Adrenal gland (tissue), 12 donors: ENCODE data around the gene FGF3. TPM values are rescaled to one million over a fixed set of nuclear protein-coding genes. Genes with fewer than 3 reads are reported as not detected.
A peak's percentile ranks its signal among the peaks of the same experiment; 100 is the strongest.

ENCODE experiments used
- DNase-seq, 7 donors: peaks; one replicate each; pipeline ENCODE4 v3.0.0-alpha.2; 2019 to 2020
- H3K27ac ChIP-seq, 5 donors: fragments of 200-600 bp; sonication (generic) in 4 of 5; 1 replicate in 3 of 5; 2 replicates in 2 of 5; pipeline versions ENCODE4 v1.5.1 to v1.8.0; 2016 to 2020; ENCODE audit warnings: mild to moderate bottlenecking in 1 of 5
- H3K27me3 ChIP-seq: fragments of 200-600 bp; 2 replicates; pipeline ENCODE4 v1.8.0; 2021
- H3K36me3 ChIP-seq, 2 donors: fragments of 200-600 bp; replicated peaks in 1 of 2; 1 replicate in 1 of 2; 2 replicates in 1 of 2; pipeline versions ENCODE4 v1.5.1 to v1.8.0; 2018 to 2022
- H3K4me1 ChIP-seq, 2 donors: fragments of 200-600 bp; replicated peaks in 1 of 2; 1 replicate in 1 of 2; 2 replicates in 1 of 2; pipeline versions ENCODE4 v1.5.1 to v1.8.0; 2018 to 2021
- H3K4me3 ChIP-seq, 4 donors: fragments of 200-600 bp; sonication (generic) in 3 of 4; one replicate each; pipeline ENCODE4 v1.5.1; 2016 to 2018
- H3K9me3 ChIP-seq, 3 donors: fragments of 200-600 bp; sonication (generic) in 1 of 3; replicated peaks in 1 of 3; 1 replicate in 2 of 3; 2 replicates in 1 of 3; pipeline versions ENCODE4 v1.5.1 to v1.8.0; 2016 to 2021
- CTCF ChIP-seq, 6 experiments: fragments of 450-650 bp in 4 of 6; fragments of 200-600 bp in 2 of 6; sonication (generic) in 1 of 6; IDR thresholded peaks; 1 replicate in 5 of 6; 2 replicates in 1 of 6; pipeline versions ENCODE4 v1.5.1 to v1.8.0; 2016 to 2021; ENCODE audit warnings: antibody characterized with exemption in 6 of 6, mild to moderate bottlenecking in 2 of 6, moderate library complexity in 1 of 6
- POLR2A ChIP-seq, 2 donors: fragments of 450-650 bp; IDR thresholded peaks; one replicate each; pipeline ENCODE4 v1.6.1; 2017; ENCODE audit warnings: antibody characterized with exemption in 2 of 2, mild to moderate bottlenecking in 2 of 2, moderate library complexity in 1 of 2
- WGBS, 4 donors: extraction: QIAGEN DNeasy Blood & Tissue Kit in 2 of 4; methylation state at CpG; one replicate each; pipeline versions ENCODE4 v1.1.5 to v1.1.7; 2013 to 2017; 5-methylcytosine and 5-hydroxymethylcytosine counted together
- intact Hi-C, 2 donors: fragments of 100-400 bp; cut with DNase I; formaldehyde crosslinking; loops; one replicate each; pipeline versions ENCODE4 v1.14.1 to v1.15.0; 2022 to 2023
- polyA plus RNA-seq, 3 donors: library from polyadenylated mRNA; stranded (reverse); fragments of 200-250 nt in 2 of 3; fragments of 350-450 nt in 1 of 3; fragmentation: Illumina TruSeq in 1 of 3; extraction: RNeasy Lipid Tissue Mini Kit (QIAGEN cat#74804) in 1 of 3; gene quantifications; one replicate each; pipeline ENCODE4 v1.2.3, GENCODE V29; 2013 to 2014
- total RNA-seq, 9 donors: library from RNA; depleted of rRNA in 4 of 9; stranded (reverse); fragments of >200 nt in 4 of 9; fragments of 120-200 nt in 1 of 9; fragmentation: NEBNext Ultra II Directional in 1 of 9; extraction: Animal tissue kit (Norgen Biotek cat#: 25700) in 1 of 9; gene quantifications; one replicate each; pipeline versions ENCODE4 v1.1.0 to v1.2.4, GENCODE V29; 2013 to 2023
- donor health status: healthy with polysubstance abuse.
- donor health status: Bipolar disorder and iron deficiency.
- donor health status: DM: yes; HTN: yes; CAD: no.
- donor health status: DM: no; HTN: no; CAD: no.
- donor health status: DM: no; HTN: no; CAD: no.
- donor health status: DM: yes; HTN: yes; CAD: no.

Gene FGF3
- total and polyA plus RNA-seq, 12 donors, result not detected

- TF ChIP-seq CTCF (IDR thresholded peaks at IDR 0.05), result no peak
- TF ChIP-seq POLR2A (IDR thresholded peaks at IDR 0.05), result no peak
- Histone ChIP-seq H3K4me1 (no peaks in the 10 kb centered on the region), H3K36me3 (no peaks in the 10 kb centered on the region), H3K27ac (no peak overlapping the region), H3K9me3 (no peaks in the 10 kb centered on the region), H3K27me3 (peaks cover 8% of the 10 kb centered on the region), H3K4me3 (no peak overlapping the region)
- WGBS, 4 donors, result 41 to 68% (median 51%) methylated on average over 1 of the region's 1 CpG
- DNase-seq, result no peak
- intact Hi-C loops, result no loop called here
Measured at GRCh38 chr11:69843529-69843921, 24.3 kb upstream of the FGF3 start.

GRCh38 chr11:69842746-69843528 is 23.7 kb upstream of the FGF3 start:
- Histone ChIP-seq H3K36me3 (no peaks in the 10 kb centered on the region), H3K4me3 (no peak overlapping the region), H3K27me3 (peaks cover 8% of the 10 kb centered on the region), H3K27ac (no peak overlapping the region), H3K4me1 (no peaks in the 10 kb centered on the region), H3K9me3 (no peaks in the 10 kb centered on the region)
- 48 to 67% (median 55%) methylated on average over 5 to 7 of the region's 7 CpGs for WGBS, 4 donors
- TF ChIP-seq CTCF (IDR thresholded peaks at IDR 0.05), result no peak
- intact Hi-C loops, result no loop called here
- DNase-seq, result no peak

- H3K27me3 ChIP-seq, result peaks cover 8% of the 10 kb centered on the region
- 51 to 62% (median 58%) methylated on average over 7 to 13 of the region's 13 CpGs for WGBS, 4 donors
- intact Hi-C loops, result no loop called here
- H3K36me3 ChIP-seq, result no peaks in the 10 kb centered on the region
- no peak overlapping the region for H3K4me3 ChIP-seq
- no peak for DNase-seq
- no peaks in the 10 kb centered on the region for H3K9me3 ChIP-seq
- peak in 2 of 6 experiments; percentile 30 to 32 for TF ChIP-seq CTCF (IDR thresholded peaks at IDR 0.05)
- TF ChIP-seq POLR2A (IDR thresholded peaks at IDR 0.05), result no peak
- H3K27ac ChIP-seq, result no peak overlapping the region
- no peaks in the 10 kb centered on the region for H3K4me1 ChIP-seq
Measured at GRCh38 chr11:69841859-69842698, 22.9 kb upstream of the FGF3 start.

GRCh38 chr11:69841170-69841858 is 22.1 kb upstream of the FGF3 start:
- 74 to 85% (median 80%) methylated on average over 3 to 4 of the region's 4 CpGs for WGBS, 4 donors

More at GRCh38 chr11:69841170-69841858, 22.1 kb upstream of the FGF3 start:
- intact Hi-C loops, result no loop called here
- Histone ChIP-seq H3K4me3 (no peak overlapping the region), H3K27ac (no peak overlapping the region), H3K27me3 (peaks cover 11% of the 10 kb centered on the region), H3K4me1 (no peaks in the 10 kb centered on the region), H3K9me3 (no peaks in the 10 kb centered on the region), H3K36me3 (no peaks in the 10 kb centered on the region)
- no peak for DNase-seq
- TF ChIP-seq CTCF (IDR thresholded peaks at IDR 0.05) (no peak), POLR2A (IDR thresholded peaks at IDR 0.05) (no peak)
